ENCODE measurements around the gene UBAP2. TPM values are rescaled to one million over a fixed set of nuclear protein-coding genes. Genes with fewer than 3 reads are reported as not detected.

Gene UBAP2
- total and polyA plus RNA-seq, 2 donors (not counting 3 experiments of a cell fraction or from before 2014, with no cell fraction given): 43.2 to 55.8 TPM

GRCh38 chr9:33939924-33940874 lies 108.5 kb downstream of the UBAP2 start:
- peaks cover 8% of the 10 kb centered on the region for H3K4me1 ChIP-seq (ENCODE audit: control insufficient read depth, extremely low read depth, insufficient read depth, low read length)
- CTCF ChIA-PET: no interaction called here
- H3K9ac ChIP-seq (replicated peaks; ENCODE audit: extremely low read depth, insufficient read depth, low read length): no peak overlapping the region
- H3K36me3 ChIP-seq (ENCODE audit: control insufficient read depth in 2 of 2, extremely low read depth in 1 of 2, insufficient read depth in 2 of 2, low read length in 2 of 2): peaks cover 11 to 33% of the 10 kb centered on the region in 2 experiments
- H3K4me2 ChIP-seq (ENCODE audit: insufficient read depth, low read length): no peak overlapping the region
- peaks cover 3% of the 10 kb centered on the region for H3K79me2 ChIP-seq (ENCODE audit: control insufficient read depth, insufficient read depth, low read length)
- no peak overlapping the region for H3K27ac ChIP-seq (ENCODE audit: insufficient read depth, low read depth, low read length)
- H2AFZ ChIP-seq (ENCODE audit: low read depth, low read length): no peak overlapping the region
- no peaks in the 10 kb centered on the region for H3K27me3 ChIP-seq (ENCODE audit: control insufficient read depth in 2 of 2, insufficient read depth in 2 of 2, low read length in 2 of 2)
- no peaks in the 10 kb centered on the region for H3K9me3 ChIP-seq (replicated peaks; ENCODE audit: control insufficient read depth, insufficient read depth, low read length)
- DNase-seq (ENCODE audit: low read depth, low spot score) (no peak), FAIRE-seq (no peak)
- dilution Hi-C loops (cut with MboI; ENCODE audit: extremely low pct_ligation_motif_present, low sequenced_read_pairs) (no loop called here), intact Hi-C loops (cut with micrococcal nuclease) (no loop called here)
- no peaks in the 10 kb centered on the region for H4K20me1 ChIP-seq (replicated peaks; ENCODE audit: control insufficient read depth, extremely low read depth, insufficient read depth, low read length)
- H3K4me3 ChIP-seq (replicated peaks in 1 of 3; ENCODE audit: insufficient read depth in 1 of 3, low read depth in 1 of 3, low read length in 3 of 3): no peak overlapping the region
- no peaks in the 10 kb centered on the region for H3K9me1 ChIP-seq (replicated peaks; ENCODE audit: control insufficient read depth, extremely low read depth, insufficient read depth, low read length)
- no TSS peak for BruUV-seq (replicated peaks)
- POLR2A ChIA-PET: no interaction called here
- TF ChIP-seq MYC (IDR thresholded peaks at IDR 0.05; ENCODE audit: low read depth, low read length): no peak
- no peak for TF ChIP-seq CTCF (IDR thresholded peaks at IDR 0.05; ENCODE audit: extremely low read depth in 1 of 2, insufficient read depth in 1 of 2, low read depth in 1 of 2, low read length in 2 of 2)
- no peak for TF ChIP-seq JUN (IDR thresholded peaks at IDR 0.05; ENCODE audit: borderline replicate concordance, insufficient read depth, insufficient read length, low read depth)
- no peak for TF ChIP-seq FOS (IDR thresholded peaks at IDR 0.05; ENCODE audit: borderline replicate concordance, insufficient read depth, low read length)
- TF ChIP-seq EZH2 (IDR thresholded peaks at IDR 0.05; ENCODE audit: borderline replicate concordance, low read depth, low read length, severe bottlenecking): no peak
- TF ChIP-seq POLR2AphosphoS5 (IDR thresholded peaks at IDR 0.05; ENCODE audit: insufficient read depth, low read depth, low read length): no peak
- no peak for TF ChIP-seq MAX (IDR thresholded peaks at IDR 0.05; ENCODE audit: insufficient read depth, insufficient read length)
- TF ChIP-seq POLR2A (IDR thresholded peaks at IDR 0.05; ENCODE audit: low read depth, low read length): no peak
- TF ChIP-seq GATA2 (IDR thresholded peaks at IDR 0.05; ENCODE audit: insufficient read depth, insufficient read length, low read depth, low read length): no peak

Measured in endothelial cell of umbilical vein (primary cell).